IPS DF 6.9 (cell line): Measurements from ENCODE around the gene SIGLEC11.

Experiments
- DNase-seq: peaks from one replicate; pipeline ENCODE4 v3.0.0-alpha.2; 2013; ENCODE audit warnings: low read depth, low spot score
- H3K27ac ChIP-seq: one replicate; pipeline ENCODE4 v1.5.1; 2013; ENCODE audit warnings: low read length, control low read depth
- H3K27me3 ChIP-seq: 2 replicates; pipeline ENCODE4 v1.6.1; 2013; ENCODE audit warnings: mild to moderate bottlenecking, low read length; ENCODE audit not compliant: control insufficient read depth, insufficient read depth
- H3K36me3 ChIP-seq: 2 replicates; pipeline ENCODE4 v1.6.1; 2013; ENCODE audit warnings: low read length; ENCODE audit not compliant: control insufficient read depth, insufficient read depth
- H3K4me1 ChIP-seq: 2 replicates; pipeline ENCODE4 v1.6.1; 2013; ENCODE audit warnings: low read length; ENCODE audit not compliant: control insufficient read depth, insufficient read depth
- H3K4me3 ChIP-seq: 2 replicates; pipeline ENCODE4 v1.5.1; 2013; ENCODE audit warnings: mild to moderate bottlenecking, low read length
- H3K9me3 ChIP-seq: 2 replicates; pipeline ENCODE4 v1.6.1; 2013; ENCODE audit warnings: low read length, inconsistent platforms; ENCODE audit not compliant: control insufficient read depth, insufficient read depth
- WGBS: extraction: QIAGEN DNeasy Blood & Tissue Kit; methylation state at CpG from one replicate; pipeline ENCODE4 v1.1.7; 2013; ENCODE audit warnings: mixed read lengths, missing lambda C conversion rate; ENCODE audit not compliant: insufficient read length, insufficient coverage; 5-methylcytosine and 5-hydroxymethylcytosine counted together

Gene SIGLEC11

DNA sequence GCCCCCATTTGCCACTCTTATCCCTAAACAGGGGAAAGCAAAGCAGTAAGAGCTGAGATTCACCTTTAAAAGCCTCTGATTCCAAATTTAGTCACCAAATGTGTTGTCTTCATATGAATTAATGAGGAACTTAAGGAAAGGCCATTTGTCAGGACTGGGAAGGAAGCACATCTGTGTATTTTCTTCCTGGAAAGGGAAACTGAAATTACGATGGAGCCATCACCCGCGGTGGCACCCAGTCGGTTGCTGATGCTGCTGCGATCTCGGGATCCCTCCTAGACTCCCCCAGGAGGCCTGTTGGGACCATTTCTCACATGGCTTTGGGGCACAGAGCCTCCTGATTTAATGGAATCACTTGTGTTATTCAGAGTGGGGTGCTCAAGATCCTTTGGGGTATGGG is 56.8 kb downstream of the SIGLEC11 start:
- Histone ChIP-seq H3K36me3 (peaks cover 9% of the 10 kb centered on the region), H3K27ac (no peak overlapping the region), H3K4me3 (no peak overlapping the region), H3K9me3 (no peaks in the 10 kb centered on the region), H3K27me3 (no peaks in the 10 kb centered on the region), H3K4me1 (peaks cover 2% of the 10 kb centered on the region; the same call in 1 of the 2 replicates)
- no CpG with 5 or more reads among the region's 6 CpGs for WGBS
- DNase-seq, result no peak
